ENCODE results near the gene OSCP1.

DNA sequence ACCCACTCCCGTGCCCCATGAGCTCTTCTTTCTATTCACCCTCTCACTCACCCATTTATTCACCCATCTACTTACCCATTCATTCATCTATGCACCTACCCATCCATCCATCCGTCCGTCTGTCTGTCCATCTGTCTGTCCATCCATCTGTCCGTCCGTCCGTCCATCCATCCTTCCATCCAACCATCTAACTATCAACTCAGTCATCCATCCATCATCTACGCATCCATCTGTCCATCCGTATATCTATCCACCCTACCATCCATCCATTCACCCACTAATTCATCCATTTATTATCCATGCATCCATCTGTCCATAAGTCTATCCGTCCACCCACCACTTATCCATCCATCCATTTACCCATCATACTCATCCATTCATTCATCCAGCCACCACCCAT, 43.3 kb upstream of the OSCP1 start:
- TF ChIP-seq CTCF (optimal IDR thresholded peaks at IDR 0.05 in 1 of 3, IDR thresholded peaks at IDR 0.05 in 1 of 3, conservative IDR thresholded peaks at IDR 0.05 in 1 of 3; ENCODE audit: extremely low read depth in 1 of 3, insufficient read depth in 2 of 3, low read length in 3 of 3) = no peak
- TF ChIP-seq EZH2 (IDR thresholded peaks at IDR 0.05; ENCODE audit: low read length) = no peak
